Urinary bladder (tissue), 4 donors: ENCODE measurements around the gene ELAVL3. TPM values are rescaled to one million over a fixed set of nuclear protein-coding genes. Genes with fewer than 3 reads are reported as not detected.

Source experiments
- DNase-seq: peaks from one replicate; pipeline ENCODE4 v3.0.0-alpha.2; 2015; ENCODE audit errors: extremely low spot score
- H3K27ac ChIP-seq: one replicate; pipeline ENCODE4 v1.5.1; 2013; ENCODE audit warnings: low read depth, mild to moderate bottlenecking, moderate library complexity
- H3K36me3 ChIP-seq: one replicate; pipeline ENCODE4 v1.6.1; 2013; ENCODE audit warnings: mild to moderate bottlenecking, moderate library complexity; ENCODE audit not compliant: insufficient read depth
- H3K4me1 ChIP-seq: one replicate; pipeline ENCODE4 v1.6.1; 2013; ENCODE audit warnings: mild to moderate bottlenecking, moderate library complexity; ENCODE audit not compliant: insufficient read depth
- H3K4me3 ChIP-seq: one replicate; pipeline ENCODE4 v1.5.1; 2013; ENCODE audit warnings: low read depth, low read length
- WGBS: extraction: QIAGEN DNeasy Blood & Tissue Kit; methylation state at CpG from one replicate; pipeline ENCODE4 v1.1.7; 2013; 5-methylcytosine and 5-hydroxymethylcytosine counted together
- polyA plus RNA-seq: library from polyadenylated mRNA; stranded (reverse); fragments of 200-250 nt; gene quantifications from one replicate; pipeline ENCODE4 v1.2.3, GENCODE V29; 2013
- total RNA-seq: library from RNA; depleted of rRNA; stranded (reverse); fragments of >200 nt; gene quantifications from one replicate; pipeline ENCODE4 v1.2.3, GENCODE V29; 2014
- donor health status: healthy with polysubstance abuse.
- donor health status: healthy.

Gene ELAVL3
- total RNA-seq: 0.90 TPM
- polyA plus RNA-seq: 0.28 TPM

- DNase-seq: no peak
- WGBS: 8% methylated on average over 77 of the region's 77 CpGs
- H3K4me1 ChIP-seq: no peaks in the 10 kb centered on the region
- no peak within 1 kb of the TSS for H3K4me3 ChIP-seq
- H3K36me3 ChIP-seq: no peaks in the 10 kb centered on the region
- no peak within 1 kb of the TSS for H3K27ac ChIP-seq
Observed at GRCh38 chr19:11480715-11481533, at the start of gene ELAVL3. Gene ELAVL3 (minus strand): TSS chr19:11481046. CDS start chr19:11480608, 438 bp downstream.

GRCh38 chr19:11530432-11530831 lies 49.6 kb upstream of the ELAVL3 start:
- Histone ChIP-seq H3K4me1 (no peaks in the 10 kb centered on the region), H3K4me3 (no peak overlapping the region), H3K36me3 (peaks cover 2% of the 10 kb centered on the region), H3K27ac (no peak overlapping the region)
- WGBS: 22% methylated on average over 9 of the region's 9 CpGs
- DNase-seq: peak; percentile 48

GRCh38 chr19:11528551-11529341 lies 47.9 kb upstream of the ELAVL3 start, which contains the start of gene ECSIT:
Gene ECSIT (minus strand): TSS chr19:11529134. CDS start chr19:11519170, 9,964 bp downstream.
- H3K4me1 ChIP-seq: peaks cover 1% of the 10 kb centered on the region
- WGBS: under 1% methylated on average over 47 of the region's 47 CpGs
- DNase-seq: peak; percentile 94
- peak within 1 kb of the TSS; percentile 73 for H3K27ac ChIP-seq
- peak within 1 kb of the TSS; percentile 83 for H3K4me3 ChIP-seq
- peaks cover 2% of the 10 kb centered on the region for H3K36me3 ChIP-seq

- Histone ChIP-seq H3K36me3 (no peaks in the 10 kb centered on the region), H3K4me1 (no peaks in the 10 kb centered on the region), H3K27ac (no peak overlapping the region), H3K4me3 (no peak overlapping the region)
- DNase-seq: no peak
- 94% methylated on average over 9 of the region's 9 CpGs for WGBS
Observed at GRCh38 chr19:11519138-11519537, 38.3 kb upstream of the ELAVL3 start.

- 95% methylated on average over 20 of the region's 20 CpGs for WGBS
Observed at GRCh38 chr19:11513946-11514345, 33.1 kb upstream of the ELAVL3 start.

GRCh38 chr19:11510444-11510843 lies 29.6 kb upstream of the ELAVL3 start:
- Histone ChIP-seq H3K4me1 (no peaks in the 10 kb centered on the region), H3K4me3 (no peak overlapping the region), H3K36me3 (no peaks in the 10 kb centered on the region), H3K27ac (no peak overlapping the region)
- DNase-seq: no peak
- 94% methylated on average over 8 of the region's 8 CpGs for WGBS

More at GRCh38 chr19:11513946-11514345, 33.1 kb upstream of the ELAVL3 start:
- no peak for DNase-seq
- H3K4me3 ChIP-seq: no peak overlapping the region
- H3K36me3 ChIP-seq: no peaks in the 10 kb centered on the region
- no peak overlapping the region for H3K27ac ChIP-seq
- H3K4me1 ChIP-seq: no peaks in the 10 kb centered on the region

GRCh38 chr19:11507370-11508078 lies 26.7 kb upstream of the ELAVL3 start:
- no peak overlapping the region for H3K27ac ChIP-seq
- no peak overlapping the region for H3K4me3 ChIP-seq
- H3K4me1 ChIP-seq: no peaks in the 10 kb centered on the region
- no peaks in the 10 kb centered on the region for H3K36me3 ChIP-seq
- WGBS: 88% methylated on average over 18 of the region's 18 CpGs
- DNase-seq: no peak

GRCh38 chr19:11506967-11507366 lies 26.1 kb upstream of the ELAVL3 start:
- Histone ChIP-seq H3K27ac (no peak overlapping the region), H3K4me1 (no peaks in the 10 kb centered on the region), H3K4me3 (no peak overlapping the region), H3K36me3 (no peaks in the 10 kb centered on the region)
- 93% methylated on average over 6 of the region's 6 CpGs for WGBS
- DNase-seq: no peak

GRCh38 chr19:11506101-11506555 lies 25.3 kb upstream of the ELAVL3 start:
- Histone ChIP-seq H3K4me3 (peak overlapping the region; percentile 91), H3K4me1 (no peaks in the 10 kb centered on the region), H3K27ac (no peak overlapping the region), H3K36me3 (no peaks in the 10 kb centered on the region)
- WGBS: 25% methylated on average over 20 of the region's 20 CpGs
- no peak for DNase-seq

- Histone ChIP-seq H3K27ac (peak within 1 kb of the TSS; percentile 90), H3K4me3 (peak within 1 kb of the TSS; percentile 91), H3K4me1 (no peaks in the 10 kb centered on the region), H3K36me3 (no peaks in the 10 kb centered on the region)
- peak; percentile 92 for DNase-seq
- WGBS: under 1% methylated on average over 65 of the region's 65 CpGs
Observed at GRCh38 chr19:11505504-11506100, 24.8 kb upstream of the ELAVL3 start, which contains the start of gene ZNF653. Gene ZNF653 (minus strand): TSS chr19:11505839. CDS start chr19:11505786, 53 bp downstream.

GRCh38 chr19:11505032-11505503 lies 24.2 kb upstream of the ELAVL3 start:
- WGBS: under 1% methylated on average over 33 of the region's 33 CpGs
- Histone ChIP-seq H3K27ac (peak overlapping the region; percentile 90), H3K36me3 (no peaks in the 10 kb centered on the region), H3K4me1 (no peaks in the 10 kb centered on the region), H3K4me3 (peak overlapping the region; percentile 91)
- peak; percentile 82 for DNase-seq

- no peak for DNase-seq
- Histone ChIP-seq H3K4me1 (no peaks in the 10 kb centered on the region), H3K36me3 (no peaks in the 10 kb centered on the region), H3K27ac (no peak overlapping the region), H3K4me3 (peak overlapping the region; percentile 91)
- WGBS: 31% methylated on average over 7 of the region's 7 CpGs
Observed at GRCh38 chr19:11504502-11505031, 23.7 kb upstream of the ELAVL3 start.
